Measurements from ENCODE around the gene CHEK1.

DNA sequence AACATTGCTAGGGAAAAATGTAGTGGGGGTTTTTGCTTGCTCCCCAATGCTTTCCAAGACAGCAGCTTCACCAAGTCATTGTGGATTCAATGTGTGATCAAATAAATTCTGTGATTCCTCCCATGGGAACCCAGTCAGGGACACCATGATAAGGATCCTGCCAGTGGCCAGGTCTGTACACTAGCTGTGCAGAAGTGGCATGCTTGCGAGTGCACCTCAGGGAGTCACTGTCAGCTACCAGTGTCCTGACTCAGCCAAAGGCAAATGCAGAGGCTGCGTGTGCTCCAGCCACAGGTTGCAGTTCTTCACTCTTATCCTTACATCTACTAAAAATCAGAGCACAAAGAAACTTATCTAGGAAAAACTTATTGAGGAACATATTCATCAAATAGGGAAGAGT is 65.0 kb downstream of the CHEK1 start:
- TF ChIP-seq, protein P1, sequence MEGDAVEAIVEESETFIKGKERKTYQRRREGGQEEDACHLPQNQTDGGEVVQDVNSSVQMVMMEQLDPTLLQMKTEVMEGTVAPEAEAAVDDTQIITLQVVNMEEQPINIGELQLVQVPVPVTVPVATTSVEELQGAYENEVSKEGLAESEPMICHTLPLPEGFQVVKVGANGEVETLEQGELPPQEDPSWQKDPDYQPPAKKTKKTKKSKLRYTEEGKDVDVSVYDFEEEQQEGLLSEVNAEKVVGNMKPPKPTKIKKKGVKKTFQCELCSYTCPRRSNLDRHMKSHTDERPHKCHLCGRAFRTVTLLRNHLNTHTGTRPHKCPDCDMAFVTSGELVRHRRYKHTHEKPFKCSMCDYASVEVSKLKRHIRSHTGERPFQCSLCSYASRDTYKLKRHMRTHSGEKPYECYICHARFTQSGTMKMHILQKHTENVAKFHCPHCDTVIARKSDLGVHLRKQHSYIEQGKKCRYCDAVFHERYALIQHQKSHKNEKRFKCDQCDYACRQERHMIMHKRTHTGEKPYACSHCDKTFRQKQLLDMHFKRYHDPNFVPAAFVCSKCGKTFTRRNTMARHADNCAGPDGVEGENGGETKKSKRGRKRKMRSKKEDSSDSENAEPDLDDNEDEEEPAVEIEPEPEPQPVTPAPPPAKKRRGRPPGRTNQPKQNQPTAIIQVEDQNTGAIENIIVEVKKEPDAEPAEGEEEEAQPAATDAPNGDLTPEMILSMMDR (IDR thresholded peaks at IDR 0.05): no peak
- TF ChIP-seq POLR2AphosphoS5 (IDR thresholded peaks at IDR 0.05; ENCODE audit: low read depth, low read length): no peak
- no peak for TF ChIP-seq TCF7L2 (IDR thresholded peaks at IDR 0.05; ENCODE audit: low read depth, low read length)
- TF ChIP-seq, protein P2, sequence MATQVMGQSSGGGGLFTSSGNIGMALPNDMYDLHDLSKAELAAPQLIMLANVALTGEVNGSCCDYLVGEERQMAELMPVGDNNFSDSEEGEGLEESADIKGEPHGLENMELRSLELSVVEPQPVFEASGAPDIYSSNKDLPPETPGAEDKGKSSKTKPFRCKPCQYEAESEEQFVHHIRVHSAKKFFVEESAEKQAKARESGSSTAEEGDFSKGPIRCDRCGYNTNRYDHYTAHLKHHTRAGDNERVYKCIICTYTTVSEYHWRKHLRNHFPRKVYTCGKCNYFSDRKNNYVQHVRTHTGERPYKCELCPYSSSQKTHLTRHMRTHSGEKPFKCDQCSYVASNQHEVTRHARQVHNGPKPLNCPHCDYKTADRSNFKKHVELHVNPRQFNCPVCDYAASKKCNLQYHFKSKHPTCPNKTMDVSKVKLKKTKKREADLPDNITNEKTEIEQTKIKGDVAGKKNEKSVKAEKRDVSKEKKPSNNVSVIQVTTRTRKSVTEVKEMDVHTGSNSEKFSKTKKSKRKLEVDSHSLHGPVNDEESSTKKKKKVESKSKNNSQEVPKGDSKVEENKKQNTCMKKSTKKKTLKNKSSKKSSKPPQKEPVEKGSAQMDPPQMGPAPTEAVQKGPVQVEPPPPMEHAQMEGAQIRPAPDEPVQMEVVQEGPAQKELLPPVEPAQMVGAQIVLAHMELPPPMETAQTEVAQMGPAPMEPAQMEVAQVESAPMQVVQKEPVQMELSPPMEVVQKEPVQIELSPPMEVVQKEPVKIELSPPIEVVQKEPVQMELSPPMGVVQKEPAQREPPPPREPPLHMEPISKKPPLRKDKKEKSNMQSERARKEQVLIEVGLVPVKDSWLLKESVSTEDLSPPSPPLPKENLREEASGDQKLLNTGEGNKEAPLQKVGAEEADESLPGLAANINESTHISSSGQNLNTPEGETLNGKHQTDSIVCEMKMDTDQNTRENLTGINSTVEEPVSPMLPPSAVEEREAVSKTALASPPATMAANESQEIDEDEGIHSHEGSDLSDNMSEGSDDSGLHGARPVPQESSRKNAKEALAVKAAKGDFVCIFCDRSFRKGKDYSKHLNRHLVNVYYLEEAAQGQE (IDR thresholded peaks at IDR 0.05; ENCODE audit: insufficient read depth in 1 of 2, low read depth in 2 of 2, low read length in 1 of 2): no peak
- TF ChIP-seq SIN3A (IDR thresholded peaks at IDR 0.05; ENCODE audit: borderline replicate concordance, insufficient read depth, low read depth, low read length): no peak

All from Panc1 (cell line).